ENCODE measurements around the gene ARHGAP33.

Gene ARHGAP33

GRCh38 chr19:35781650-35782049 lies 6.3 kb downstream of the ARHGAP33 start:
- Histone ChIP-seq H3K9me2 (replicated peaks; ENCODE audit: low read depth, low read length) (no peaks in the 10 kb centered on the region), H3K4me2 (ENCODE audit: low read depth, low read length, poor library complexity, severe bottlenecking) (no peak overlapping the region), H3K36me3 (ENCODE audit: insufficient read depth, low read length) (peaks cover 22% of the 10 kb centered on the region; the same call in 1 of the 2 replicates), H3K79me2 (ENCODE audit: insufficient read depth, low read length) (peaks cover 28% of the 10 kb centered on the region), H3K9ac (ENCODE audit: low read depth, low read length, poor library complexity, severe bottlenecking) (no peak overlapping the region), H2AFZ (ENCODE audit: low read length) (no peak overlapping the region), H4K20me1 (ENCODE audit: insufficient read depth, low read length, poor library complexity, severe bottlenecking) (peaks cover 4% of the 10 kb centered on the region), H3K4me1 (ENCODE audit: insufficient read depth, low read length, poor library complexity, severe bottlenecking) (peaks cover 15% of the 10 kb centered on the region), H3K27me3 (ENCODE audit: insufficient read depth, low read length, poor library complexity, severe bottlenecking) (no peaks in the 10 kb centered on the region), H3F3A (ENCODE audit: low read depth) (no peaks in the 10 kb centered on the region), H3K4me3 (ENCODE audit: low read length, poor library complexity, severe bottlenecking) (no peak overlapping the region), H3K9me3 (ENCODE audit: insufficient read depth, low read depth, low read length) (no peaks in the 10 kb centered on the region)
- TF ChIP-seq, protein P1, sequence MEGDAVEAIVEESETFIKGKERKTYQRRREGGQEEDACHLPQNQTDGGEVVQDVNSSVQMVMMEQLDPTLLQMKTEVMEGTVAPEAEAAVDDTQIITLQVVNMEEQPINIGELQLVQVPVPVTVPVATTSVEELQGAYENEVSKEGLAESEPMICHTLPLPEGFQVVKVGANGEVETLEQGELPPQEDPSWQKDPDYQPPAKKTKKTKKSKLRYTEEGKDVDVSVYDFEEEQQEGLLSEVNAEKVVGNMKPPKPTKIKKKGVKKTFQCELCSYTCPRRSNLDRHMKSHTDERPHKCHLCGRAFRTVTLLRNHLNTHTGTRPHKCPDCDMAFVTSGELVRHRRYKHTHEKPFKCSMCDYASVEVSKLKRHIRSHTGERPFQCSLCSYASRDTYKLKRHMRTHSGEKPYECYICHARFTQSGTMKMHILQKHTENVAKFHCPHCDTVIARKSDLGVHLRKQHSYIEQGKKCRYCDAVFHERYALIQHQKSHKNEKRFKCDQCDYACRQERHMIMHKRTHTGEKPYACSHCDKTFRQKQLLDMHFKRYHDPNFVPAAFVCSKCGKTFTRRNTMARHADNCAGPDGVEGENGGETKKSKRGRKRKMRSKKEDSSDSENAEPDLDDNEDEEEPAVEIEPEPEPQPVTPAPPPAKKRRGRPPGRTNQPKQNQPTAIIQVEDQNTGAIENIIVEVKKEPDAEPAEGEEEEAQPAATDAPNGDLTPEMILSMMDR (conservative IDR thresholded peaks at IDR 0.05; ENCODE audit: low read length), result no peak
- no peak for TF ChIP-seq EZH2phosphoT487 (IDR thresholded peaks at IDR 0.05; ENCODE audit: borderline replicate concordance)

GRCh38 chr19:35782589-35782988 lies 7.2 kb downstream of the ARHGAP33 start:
- Histone ChIP-seq H3K9me2 (replicated peaks; ENCODE audit: low read depth, low read length) (no peaks in the 10 kb centered on the region), H3K4me1 (ENCODE audit: insufficient read depth, low read length, poor library complexity, severe bottlenecking) (peaks cover 7% of the 10 kb centered on the region), H3K36me3 (ENCODE audit: insufficient read depth, low read length) (peaks cover 22% of the 10 kb centered on the region; the same call in 1 of the 2 replicates), H3K79me2 (ENCODE audit: insufficient read depth, low read length) (peaks cover 19% of the 10 kb centered on the region), H3K9me3 (ENCODE audit: insufficient read depth, low read depth, low read length) (no peaks in the 10 kb centered on the region), H3K4me2 (ENCODE audit: low read depth, low read length, poor library complexity, severe bottlenecking) (no peak overlapping the region), H3K27me3 (ENCODE audit: insufficient read depth, low read length, poor library complexity, severe bottlenecking) (no peaks in the 10 kb centered on the region), H4K20me1 (ENCODE audit: insufficient read depth, low read length, poor library complexity, severe bottlenecking) (no peaks in the 10 kb centered on the region), H3K9ac (ENCODE audit: low read depth, low read length, poor library complexity, severe bottlenecking) (no peak overlapping the region), H3F3A (ENCODE audit: low read depth) (no peaks in the 10 kb centered on the region), H3K4me3 (ENCODE audit: low read length, poor library complexity, severe bottlenecking) (no peak overlapping the region), H2AFZ (ENCODE audit: low read length) (no peak overlapping the region)
- no peak for TF ChIP-seq EZH2phosphoT487 (IDR thresholded peaks at IDR 0.05; ENCODE audit: borderline replicate concordance)
- TF ChIP-seq, protein P1 (conservative IDR thresholded peaks at IDR 0.05; ENCODE audit: low read length), result no peak

- Histone ChIP-seq H3K4me2 (ENCODE audit: low read depth, low read length, poor library complexity, severe bottlenecking) (no peak overlapping the region), H3K36me3 (ENCODE audit: insufficient read depth, low read length) (peaks cover 22% of the 10 kb centered on the region; the same call in 1 of the 2 replicates), H3K4me1 (ENCODE audit: insufficient read depth, low read length, poor library complexity, severe bottlenecking) (no peaks in the 10 kb centered on the region), H3K9me3 (ENCODE audit: insufficient read depth, low read depth, low read length) (no peaks in the 10 kb centered on the region), H3K9ac (ENCODE audit: low read depth, low read length, poor library complexity, severe bottlenecking) (no peak overlapping the region), H2AFZ (ENCODE audit: low read length) (no peak overlapping the region), H3K9me2 (replicated peaks; ENCODE audit: low read depth, low read length) (no peaks in the 10 kb centered on the region), H3K27me3 (ENCODE audit: insufficient read depth, low read length, poor library complexity, severe bottlenecking) (no peaks in the 10 kb centered on the region), H3K4me3 (ENCODE audit: low read length, poor library complexity, severe bottlenecking) (no peak overlapping the region), H3K79me2 (ENCODE audit: insufficient read depth, low read length) (peaks cover 8% of the 10 kb centered on the region; the same call in 1 of the 2 replicates), H4K20me1 (ENCODE audit: insufficient read depth, low read length, poor library complexity, severe bottlenecking) (peaks cover 3% of the 10 kb centered on the region), H3F3A (ENCODE audit: low read depth) (no peaks in the 10 kb centered on the region)
- TF ChIP-seq EZH2phosphoT487 (IDR thresholded peaks at IDR 0.05; ENCODE audit: borderline replicate concordance), result no peak
- TF ChIP-seq, protein P1 (conservative IDR thresholded peaks at IDR 0.05; ENCODE audit: low read length), result no peak
These were observed 8.4 kb downstream of the ARHGAP33 start for GRCh38 chr19:35783469-35784434.

Data from Loucy (cell line).